ENCODE results near the gene PRRC1. TPM values are rescaled to one million over a fixed set of nuclear protein-coding genes. Genes with fewer than 3 reads are reported as not detected.

Gene PRRC1
- total and polyA plus RNA-seq, 12 donors: 19.1 to 128 (median 47.8) TPM

- no peaks in the 10 kb centered on the region for H3K36me3 ChIP-seq (replicated peaks in 1 of 2)
- no peaks in the 10 kb centered on the region for H3K4me1 ChIP-seq (replicated peaks in 1 of 2)
- 74 to 86% (median 80%) methylated on average over 5 of the region's 5 CpGs for whole genome bisulfite sequencing, 4 donors
- no peak overlapping the region for H3K4me3 ChIP-seq
- no peak overlapping the region for H3K27ac ChIP-seq
- no peaks in the 10 kb centered on the region for H3K27me3 ChIP-seq
- no peak for DNase-seq
- intact Hi-C loops (cut with DNase I): no loop called here
- no peaks in the 10 kb centered on the region for H3K9me3 ChIP-seq (replicated peaks in 1 of 3)
- no peak for TF ChIP-seq POLR2A (IDR thresholded peaks at IDR 0.05)
Observed at GRCh38 chr5:127574852-127575679, 57.6 kb downstream of the PRRC1 start.

- WGBS, 4 donors: 12 to 29% (median 23%) methylated on average over 1 of the region's 1 CpG
- H3K27me3 ChIP-seq: no peaks in the 10 kb centered on the region
- no peaks in the 10 kb centered on the region for H3K36me3 ChIP-seq (replicated peaks in 1 of 2)
- H3K27ac ChIP-seq: no peak overlapping the region
- no peaks in the 10 kb centered on the region for H3K4me1 ChIP-seq (replicated peaks in 1 of 2)
- DNase-seq: no peak
- no peaks in the 10 kb centered on the region for H3K9me3 ChIP-seq (replicated peaks in 1 of 3)
- intact Hi-C loops (cut with DNase I): no loop called here
- TF ChIP-seq POLR2A (IDR thresholded peaks at IDR 0.05): no peak
- no peak for TF ChIP-seq CTCF (IDR thresholded peaks at IDR 0.05)
- no peak overlapping the region for H3K4me3 ChIP-seq
Observed at GRCh38 chr5:127577458-127577857, 60.0 kb downstream of the PRRC1 start.

- H3K27ac ChIP-seq: no peak overlapping the region
- intact Hi-C loops (cut with DNase I): no loop called here
- no peaks in the 10 kb centered on the region for H3K9me3 ChIP-seq (replicated peaks in 1 of 3)
- H3K27me3 ChIP-seq: no peaks in the 10 kb centered on the region
- H3K36me3 ChIP-seq (replicated peaks in 1 of 2): no peaks in the 10 kb centered on the region
- TF ChIP-seq CTCF (IDR thresholded peaks at IDR 0.05): no peak
- TF ChIP-seq POLR2A (IDR thresholded peaks at IDR 0.05): no peak
- no peak overlapping the region for H3K4me3 ChIP-seq
- no peak for DNase-seq
- WGBS, 4 donors: 85 to 90% (median 90%) methylated on average over 2 of the region's 2 CpGs
- H3K4me1 ChIP-seq (replicated peaks in 1 of 2): no peaks in the 10 kb centered on the region
Observed at GRCh38 chr5:127580731-127581130, 63.3 kb downstream of the PRRC1 start.

DNA sequence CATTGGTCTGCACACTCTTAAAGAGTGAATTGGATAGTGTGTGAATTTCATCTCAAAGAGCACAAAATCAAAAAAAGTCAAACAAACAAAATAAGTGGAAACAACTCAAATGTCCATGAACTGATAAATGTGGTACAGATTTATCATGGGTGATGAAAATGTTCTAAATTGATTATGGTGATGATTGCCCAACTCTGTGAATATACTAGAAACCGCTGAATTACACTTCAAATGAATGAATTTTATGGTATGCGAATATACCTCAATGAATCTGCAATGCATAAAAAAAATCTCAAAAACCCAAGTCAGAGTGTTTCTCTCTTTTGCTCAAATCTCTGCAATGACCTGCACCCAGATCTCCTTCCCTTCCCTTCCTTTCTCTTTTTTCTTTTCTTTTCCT is 64.0 kb downstream of the PRRC1 start:
- no peak for TF ChIP-seq CTCF (IDR thresholded peaks at IDR 0.05)
- TF ChIP-seq POLR2A (IDR thresholded peaks at IDR 0.05): no peak
- Histone ChIP-seq H3K9me3 (replicated peaks in 1 of 3) (no peaks in the 10 kb centered on the region), H3K27ac (no peak overlapping the region), H3K4me3 (no peak overlapping the region), H3K36me3 (replicated peaks in 1 of 2) (no peaks in the 10 kb centered on the region), H3K27me3 (no peaks in the 10 kb centered on the region), H3K4me1 (replicated peaks in 1 of 2) (no peaks in the 10 kb centered on the region)
- intact Hi-C loops (cut with DNase I): no loop called here
- no peak for DNase-seq
- 94 to 98% (median 96%) methylated on average over 2 of the region's 2 CpGs for WGBS, 4 donors

Measured in adrenal gland (tissue), 12 donors.